K562 treated with DMSO at 1 percent for 4 hours (cell line): ENCODE data around the gene C5orf24. TPM values are rescaled to one million over a fixed set of nuclear protein-coding genes. Genes with fewer than 3 reads are reported as not detected.

Source experiments
- total RNA-seq: library from RNA; unstranded; fragments of 300-600 nt; gene quantifications from 2 replicates; pipeline ENCODE4 v1.2.3, GENCODE V29; 2022; ENCODE audit not compliant: insufficient read depth

Gene C5orf24
- total RNA-seq = 16.7 and 22.7 TPM in 2 replicates

GRCh38 chr5:134845852-134846640, at the start of gene C5orf24:
C5orf24 (plus strand) TSS chr5:134845968; CDS start chr5:134854901, 8,933 bp downstream.

GRCh38 chr5:134873987-134874830, 28.4 kb downstream of the C5orf24 start, which contains the start of gene TXNDC15:
TXNDC15 (plus strand) TSS chr5:134874371; CDS start chr5:134874428, 57 bp downstream.

GRCh38 chr5:134904610-134905245, 59.0 kb downstream of the C5orf24 start, which contains the start of gene PCBD2:
PCBD2 (plus strand) TSS chr5:134905131; CDS start chr5:134905140, 9 bp downstream.

Other genes with a start within 250 kb of the C5orf24 start
- 24.8 and 27.0 TPM in 2 replicates for gene SAR1B, start 213.1 kb upstream of the C5orf24 start, total RNA-seq
- 11.3 and 14.9 TPM in 2 replicates for gene SEC24A, start 197.2 kb upstream of the C5orf24 start, total RNA-seq
- gene CAMLG, start 107.4 kb upstream of the C5orf24 start, total RNA-seq = 37.3 and 37.6 TPM in 2 replicates
- 19.4 and 30.1 TPM in 2 replicates for gene DDX46, start 87.2 kb upstream of the C5orf24 start, total RNA-seq
- 7.7 and 12.3 TPM in 2 replicates for gene TXNDC15, start 28.4 kb downstream of the C5orf24 start, total RNA-seq
- 1.7 and 2.6 TPM in 2 replicates for gene PCBD2, start 59.2 kb downstream of the C5orf24 start, total RNA-seq
- not detected in 2 replicates for gene CATSPER3, start 121.9 kb downstream of the C5orf24 start, total RNA-seq
- 51.2 and 67.0 TPM in 2 replicates for gene PITX1, start 188.3 kb downstream of the C5orf24 start, total RNA-seq